EH (cell line): ENCODE measurements around the gene PRDM15.

Experiments
- DNase-seq: peaks from one replicate; pipeline ENCODE4 v3.0.0-alpha.2; 2015; ENCODE audit warnings: low read depth

The PRDM15 gene

DNA sequence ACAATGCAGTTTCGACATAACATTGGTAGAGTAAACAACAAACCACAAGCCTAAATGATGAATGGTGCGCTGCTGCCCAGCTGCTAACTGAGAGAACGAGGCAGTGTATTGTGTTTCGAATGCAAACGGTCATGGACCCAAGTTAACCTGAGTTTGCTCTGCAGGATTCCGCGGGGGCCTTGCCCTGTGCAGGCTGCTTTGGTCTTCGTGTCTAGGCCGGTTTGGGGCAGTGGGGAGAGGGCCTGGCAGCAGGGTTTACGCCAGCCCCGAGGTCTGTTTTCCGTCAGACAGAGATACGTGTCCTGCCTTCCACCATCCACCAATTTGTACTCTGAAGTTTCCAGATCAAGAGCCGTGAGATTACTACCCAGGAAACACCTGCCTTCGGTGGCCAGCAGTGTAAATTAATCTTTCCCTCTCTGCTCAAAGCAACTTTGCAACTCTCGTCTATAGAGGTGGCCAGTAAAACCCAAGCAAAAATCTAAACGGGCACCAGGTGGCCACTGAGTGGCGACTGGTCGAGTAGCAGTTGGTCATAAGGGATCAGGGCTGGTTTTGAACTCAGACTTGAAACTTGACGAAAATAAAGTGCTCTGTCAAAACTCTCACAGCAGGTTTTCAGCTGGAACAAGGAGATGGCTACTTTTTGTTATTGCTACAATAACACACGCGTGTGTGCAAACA is 6.3 kb upstream of the PRDM15 start:
- DNase-seq: no peak

DNA sequence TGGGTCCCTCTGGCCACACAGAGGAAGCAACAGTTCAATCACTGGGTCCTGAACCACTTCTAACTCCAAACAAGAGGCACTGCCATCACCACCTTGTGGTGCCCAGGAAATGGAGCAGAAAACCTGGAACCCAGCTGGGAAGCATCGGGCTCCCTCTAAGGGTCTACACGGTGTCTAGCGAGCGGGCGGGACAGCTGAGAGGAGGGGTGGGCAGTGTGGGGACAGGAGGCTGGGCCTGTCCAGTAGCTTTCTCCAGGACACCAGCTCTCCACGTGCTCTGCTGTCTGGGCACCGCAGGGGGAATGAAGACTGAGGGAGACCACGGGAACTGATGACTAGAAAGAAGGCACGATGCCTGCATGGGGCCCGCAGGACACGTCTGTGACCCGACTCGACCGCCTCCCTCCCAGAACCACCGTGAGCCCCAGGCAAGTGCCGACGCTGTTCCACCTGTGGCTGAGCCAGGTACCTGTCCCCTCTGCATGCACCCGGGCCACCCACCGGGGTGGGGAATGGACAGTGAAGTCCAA is 5.4 kb upstream of the PRDM15 start:
- DNase-seq: no peak

DNA sequence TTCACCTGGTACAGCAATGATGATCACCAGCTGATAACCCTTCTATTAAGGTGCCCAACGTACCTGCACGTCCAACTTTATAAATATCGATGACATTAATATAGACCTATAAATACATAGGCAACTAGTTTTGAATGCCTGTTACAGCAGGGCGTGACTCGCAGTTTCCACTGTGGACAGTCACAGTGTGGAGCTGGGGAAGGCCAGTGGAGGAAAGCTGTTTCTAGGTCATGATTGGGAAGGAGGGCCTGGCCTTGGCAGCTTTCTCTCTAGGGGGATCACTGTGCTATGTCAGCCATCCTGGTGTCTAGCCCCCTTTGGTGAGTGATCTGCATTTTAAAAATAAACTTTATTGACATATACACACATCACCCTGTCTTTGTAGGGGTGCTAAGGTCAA is 4.4 kb upstream of the PRDM15 start:
- no peak for DNase-seq

DNA sequence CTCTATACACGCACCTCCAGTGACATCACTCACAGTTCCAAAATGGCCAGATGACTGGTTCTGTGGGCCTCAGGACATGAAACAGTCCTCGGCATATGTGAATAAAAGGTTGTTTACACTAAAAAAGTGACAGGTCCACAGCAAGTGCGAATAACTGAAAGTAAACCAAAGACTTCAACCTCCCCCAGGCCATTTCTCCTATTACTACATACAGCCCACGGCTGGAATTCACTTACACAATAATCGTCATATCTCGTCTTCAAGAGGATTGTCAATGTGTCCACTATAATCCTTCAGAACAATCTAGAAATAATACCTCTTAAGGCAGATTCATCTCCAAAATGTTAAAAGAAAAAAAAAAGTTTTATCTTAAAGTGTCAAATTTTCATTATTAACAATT is 1.9 kb upstream of the PRDM15 start:
- DNase-seq: no peak

DNA sequence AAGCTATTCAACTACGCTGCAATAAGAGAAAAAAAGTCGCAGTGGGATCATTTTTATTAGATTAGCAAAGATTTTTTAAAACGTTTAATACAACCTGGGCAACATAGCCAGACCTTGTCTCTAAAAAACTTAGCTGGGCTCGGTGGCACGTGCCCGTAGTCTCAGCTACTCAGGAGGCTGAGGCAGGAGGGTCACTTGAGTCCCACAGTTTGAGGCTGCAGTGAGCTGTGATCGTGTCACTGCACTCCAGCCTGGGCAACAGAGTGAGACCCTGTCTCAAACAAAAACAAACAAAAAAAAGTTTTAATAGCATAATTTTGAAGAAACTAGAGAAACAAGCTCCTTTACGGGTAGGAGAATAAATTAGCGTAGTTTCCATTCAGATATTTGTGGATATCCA is 1.0 kb upstream of the PRDM15 start:
- no peak for DNase-seq

DNA sequence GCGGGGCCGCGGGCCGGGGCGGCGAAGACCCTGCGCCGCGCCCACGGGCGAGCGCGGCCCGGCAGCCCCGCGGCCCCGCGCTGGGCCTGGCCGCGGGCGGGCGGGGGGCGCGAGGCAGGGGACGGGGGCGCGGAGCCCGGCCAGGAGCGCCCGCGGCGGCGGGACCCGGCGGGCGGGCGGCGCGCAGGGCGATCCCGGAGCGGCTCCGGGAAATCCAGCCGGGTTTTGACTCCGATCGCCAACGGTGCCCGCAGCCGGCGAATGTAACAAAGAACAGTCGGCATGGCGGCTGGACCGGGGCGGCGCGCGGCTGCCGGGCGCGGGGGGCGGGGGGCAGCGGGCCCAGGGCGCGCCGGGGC is 334 bp downstream of the PRDM15 start:
- peak; percentile 83 for DNase-seq

DNA sequence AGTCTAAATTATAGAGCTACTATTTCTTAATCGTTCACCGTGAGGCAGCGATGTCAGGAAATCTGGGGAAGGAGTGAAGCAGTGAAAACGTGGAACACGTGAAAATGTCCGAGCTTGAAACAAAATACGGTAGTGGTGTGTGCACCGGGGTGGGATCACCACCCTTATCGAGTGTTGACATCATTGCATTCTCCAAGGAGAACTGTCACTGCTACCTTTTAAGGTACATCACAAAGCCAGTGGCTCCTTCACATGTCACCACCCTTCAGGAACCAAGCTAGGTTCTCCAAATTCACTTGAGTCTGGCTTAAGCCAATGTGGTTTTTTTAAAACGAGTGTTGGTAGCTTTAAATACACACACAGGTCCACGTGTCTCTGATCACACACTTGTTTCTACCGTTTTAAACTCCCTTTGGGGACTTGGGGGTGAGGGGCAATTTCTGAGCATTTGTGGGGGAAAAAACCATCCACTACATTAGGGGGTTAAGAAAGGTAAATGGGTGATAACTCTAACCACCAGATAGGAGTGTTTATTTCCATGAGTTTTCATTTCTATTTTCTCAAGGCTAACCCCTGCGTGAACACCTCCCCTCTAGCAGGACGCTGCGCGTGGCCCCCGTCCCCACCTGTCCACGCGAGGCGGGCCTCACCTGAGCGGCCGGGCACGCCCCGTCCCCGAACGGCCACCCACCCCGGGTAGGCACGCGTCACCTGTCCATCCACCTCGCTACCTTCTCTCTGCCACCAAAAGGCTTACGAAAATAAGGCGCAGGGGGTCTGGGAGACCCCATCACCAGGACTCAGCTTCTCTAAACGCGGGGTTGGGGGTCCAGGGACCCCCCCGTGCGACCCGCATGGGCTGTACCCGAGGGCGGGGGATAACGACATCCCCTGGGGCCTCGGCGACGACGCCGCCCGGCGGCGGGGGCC is 978 bp downstream of the PRDM15 start:
- peak; percentile 71 for DNase-seq

DNA sequence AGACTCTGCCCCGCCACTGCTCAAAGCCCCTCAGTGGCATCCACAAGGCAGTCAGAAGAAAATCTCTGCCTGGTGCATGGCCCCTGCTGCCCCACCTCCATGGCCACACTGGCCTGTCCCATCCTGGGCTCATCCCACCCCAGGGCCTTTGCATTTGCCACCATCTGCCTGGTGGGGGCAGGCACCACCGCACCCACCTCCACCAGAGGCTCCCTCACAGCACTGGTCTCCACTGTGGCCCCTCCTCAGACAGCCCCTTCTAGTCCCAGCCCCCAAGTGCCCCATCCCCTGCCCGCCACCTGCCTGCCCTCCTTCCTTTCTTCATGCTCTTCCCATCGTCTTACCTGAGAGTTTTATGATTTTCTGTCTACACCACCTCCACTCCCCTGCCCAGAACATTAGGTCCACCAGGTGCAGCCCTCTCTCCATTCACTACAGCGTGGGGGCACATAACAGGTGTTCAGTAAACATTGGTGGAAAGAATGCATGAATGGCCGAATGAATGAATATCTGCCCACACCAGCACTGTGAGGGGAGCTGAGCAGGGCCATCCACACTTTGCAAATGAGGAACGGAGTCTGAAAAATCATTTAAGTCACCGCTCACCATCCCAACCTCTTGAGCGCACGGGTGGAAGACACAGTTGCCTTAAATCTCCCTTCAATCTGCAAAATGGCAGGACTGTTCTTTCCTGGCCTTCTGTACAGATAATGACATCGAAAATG is 2.1 kb downstream of the PRDM15 start:
- DNase-seq: no peak

DNA sequence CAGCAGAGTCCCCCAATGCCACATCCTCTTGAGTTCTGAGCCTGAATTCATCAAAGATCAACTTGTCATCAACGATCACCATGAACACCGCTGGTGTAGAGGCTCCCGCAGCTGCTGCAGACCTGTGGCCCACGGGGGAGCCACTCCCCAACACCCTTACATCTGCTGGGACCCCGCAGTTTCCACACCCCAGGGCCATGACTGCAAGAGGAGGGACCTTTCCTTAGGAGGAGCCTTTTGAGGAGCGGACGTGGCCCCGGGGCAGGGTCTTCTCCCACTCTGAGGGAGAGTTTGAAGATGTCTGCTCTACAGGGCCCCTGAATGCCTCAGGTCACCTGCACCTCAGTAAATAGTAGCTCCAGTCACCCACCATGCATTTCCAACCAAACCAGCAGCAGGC is 2.7 kb downstream of the PRDM15 start:
- DNase-seq: no peak

DNA sequence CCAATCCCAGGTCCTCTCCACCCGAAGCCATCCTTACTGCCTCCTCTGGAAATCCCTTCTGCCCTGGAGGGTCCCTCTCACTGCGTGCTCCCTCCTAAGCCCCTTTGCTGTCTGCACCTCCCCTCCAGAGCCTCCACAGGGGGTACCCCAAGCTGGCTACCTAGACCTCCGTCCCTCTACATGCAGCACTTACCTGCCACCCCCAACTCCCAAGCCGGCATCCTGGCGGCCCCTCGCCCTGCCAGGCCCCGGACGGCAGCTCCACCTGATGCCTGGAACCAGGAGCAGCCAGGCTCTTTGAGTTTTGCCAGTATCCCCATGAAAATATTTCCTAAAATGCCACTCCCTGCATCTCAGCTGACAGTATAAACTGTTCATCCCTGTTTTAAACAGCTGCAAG is 4.1 kb downstream of the PRDM15 start:
- DNase-seq: no peak

DNA sequence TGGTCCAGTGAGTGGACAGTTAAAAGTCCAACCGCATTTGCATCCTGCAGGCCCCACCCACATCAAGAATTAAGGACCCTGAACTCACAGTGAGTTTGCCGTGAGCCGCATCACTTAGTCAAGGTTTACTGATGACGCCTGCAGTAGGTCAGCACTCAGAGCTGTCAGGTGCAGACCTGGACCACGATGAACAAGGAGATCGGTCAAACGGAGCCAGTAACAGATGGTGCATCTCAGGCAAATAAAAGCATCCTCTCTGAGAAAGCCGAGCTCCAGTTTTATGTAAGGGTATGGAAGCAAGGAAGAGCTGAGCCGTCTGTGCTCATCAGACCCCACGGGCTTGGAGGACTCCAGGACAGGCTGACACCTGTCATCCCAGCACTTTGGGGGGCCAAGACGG is 4.5 kb downstream of the PRDM15 start:
- DNase-seq: no peak

DNA sequence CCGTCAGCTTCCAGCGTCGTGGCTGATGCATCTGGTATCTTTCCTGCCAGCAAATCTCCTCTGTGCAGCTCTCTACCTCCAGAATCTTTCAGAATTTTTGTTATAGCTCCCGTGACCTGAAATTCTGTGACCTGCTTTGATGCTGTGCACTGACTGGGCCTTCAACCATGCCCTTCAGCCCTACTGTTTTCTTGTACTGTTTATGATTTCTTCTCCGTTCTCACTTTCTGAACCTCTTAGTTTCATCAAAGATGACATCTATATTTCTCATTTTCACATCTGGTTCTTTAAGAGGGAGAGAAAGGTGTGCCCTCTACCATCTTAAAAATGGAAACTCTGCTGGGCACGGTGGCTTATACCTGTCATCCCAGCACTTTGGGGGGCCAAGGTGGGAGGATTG is 5.7 kb downstream of the PRDM15 start:
- no peak for DNase-seq

DNA sequence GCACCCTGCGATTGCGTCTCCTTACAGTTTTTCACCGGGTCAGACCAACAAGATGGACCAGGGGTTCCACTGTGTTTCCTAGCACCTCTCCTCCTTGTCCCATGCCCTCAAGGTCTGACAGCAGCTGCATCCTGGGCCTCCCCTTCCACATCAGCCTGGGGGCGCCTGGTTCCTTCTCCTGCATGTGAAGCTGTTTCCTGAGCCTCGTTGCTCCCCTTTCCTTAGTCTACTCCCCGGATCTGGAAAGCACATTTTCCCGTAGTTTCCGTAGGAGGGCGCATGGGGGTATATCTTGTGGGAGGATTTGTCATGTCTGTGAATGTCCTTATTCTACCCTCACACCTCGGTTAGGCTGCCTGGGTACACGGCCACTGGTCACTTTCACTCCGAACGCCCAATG is 6.1 kb downstream of the PRDM15 start:
- DNase-seq: no peak

DNA sequence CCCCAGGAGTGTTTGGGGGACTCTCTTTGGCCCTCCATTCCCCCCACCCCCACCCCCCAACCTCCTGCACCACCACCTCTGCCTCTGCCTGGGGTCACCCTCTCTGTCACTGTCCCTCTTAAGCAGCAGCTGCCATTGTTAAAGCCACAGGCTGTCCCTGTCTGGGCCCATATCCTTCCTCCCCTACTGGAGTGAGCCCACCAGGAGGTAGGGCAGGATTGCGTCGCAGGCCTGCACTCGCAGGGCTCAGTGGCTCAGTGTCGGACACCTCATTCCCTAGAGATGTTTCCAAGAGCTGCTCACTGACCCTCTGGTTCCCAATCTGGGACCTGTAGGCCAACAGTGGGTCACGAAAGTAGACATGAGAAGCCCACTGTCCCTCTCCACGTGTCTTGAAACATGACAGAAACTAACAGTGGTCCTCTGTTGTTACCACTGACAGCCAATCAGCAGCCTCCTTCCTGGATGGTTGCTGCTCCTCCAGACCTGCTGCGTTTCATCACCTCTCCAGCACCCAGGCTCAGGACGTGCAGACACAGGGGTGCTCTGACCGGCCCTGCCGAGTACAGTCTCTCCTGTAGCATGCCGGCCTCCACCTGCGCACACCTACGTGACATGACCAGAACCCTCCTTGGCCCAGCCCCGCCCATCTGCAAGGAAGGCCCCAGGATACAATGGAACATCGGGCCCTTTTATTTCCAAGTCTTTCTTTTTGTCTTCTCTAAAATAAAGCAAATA is 7.7 kb downstream of the PRDM15 start:
- DNase-seq: no peak

DNA sequence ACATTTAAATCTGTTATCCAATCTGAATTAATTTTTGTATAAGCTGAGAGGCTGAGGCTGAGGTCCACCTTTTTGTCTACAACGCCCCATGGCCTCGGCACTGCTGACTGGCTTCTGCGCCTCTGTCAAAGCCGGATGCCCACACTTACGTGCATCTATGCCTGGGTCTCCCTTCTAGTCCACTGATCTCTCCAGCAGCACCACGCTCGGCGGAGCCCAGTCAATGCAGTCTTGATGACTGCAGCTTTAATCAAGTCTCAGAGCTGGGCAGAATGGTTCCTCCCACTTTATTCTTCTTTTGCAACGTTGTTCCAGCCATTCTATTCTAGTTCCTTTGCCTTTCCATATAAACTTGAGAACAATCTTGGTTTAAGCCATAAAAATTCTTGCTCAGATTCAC is 9.4 kb downstream of the PRDM15 start:
- no peak for DNase-seq

DNA sequence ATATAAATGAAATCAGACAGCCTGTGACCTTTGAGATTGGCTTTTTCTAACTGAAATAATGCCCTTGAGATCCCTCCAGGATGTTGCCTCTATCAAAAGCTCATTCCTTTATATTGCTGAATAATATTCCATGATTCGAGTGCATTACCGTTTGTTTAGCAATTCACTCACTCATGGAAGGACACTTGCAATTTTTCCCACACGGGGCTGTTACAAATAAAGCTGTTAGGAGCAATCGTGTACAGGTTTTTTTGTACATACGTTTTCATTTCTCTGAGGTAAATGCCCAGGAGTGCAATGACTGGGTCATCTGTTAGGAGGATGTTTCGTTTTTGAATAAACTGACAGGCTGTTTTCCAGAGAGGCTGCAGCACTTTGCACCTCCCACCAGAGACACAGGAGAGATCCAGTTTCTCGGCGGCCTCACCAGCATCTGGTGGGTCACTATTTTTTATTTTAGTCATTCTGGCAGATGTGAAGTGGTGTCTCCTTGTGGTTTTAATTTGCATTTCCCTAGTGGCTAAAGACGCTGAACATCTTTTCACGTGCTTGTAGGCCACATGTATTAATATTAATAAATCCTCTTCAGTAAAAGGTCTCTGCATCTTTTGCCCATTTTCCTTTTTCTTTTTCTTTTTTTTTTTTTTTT is 11.0 kb downstream of the PRDM15 start:
- DNase-seq: peak; percentile 54

DNA sequence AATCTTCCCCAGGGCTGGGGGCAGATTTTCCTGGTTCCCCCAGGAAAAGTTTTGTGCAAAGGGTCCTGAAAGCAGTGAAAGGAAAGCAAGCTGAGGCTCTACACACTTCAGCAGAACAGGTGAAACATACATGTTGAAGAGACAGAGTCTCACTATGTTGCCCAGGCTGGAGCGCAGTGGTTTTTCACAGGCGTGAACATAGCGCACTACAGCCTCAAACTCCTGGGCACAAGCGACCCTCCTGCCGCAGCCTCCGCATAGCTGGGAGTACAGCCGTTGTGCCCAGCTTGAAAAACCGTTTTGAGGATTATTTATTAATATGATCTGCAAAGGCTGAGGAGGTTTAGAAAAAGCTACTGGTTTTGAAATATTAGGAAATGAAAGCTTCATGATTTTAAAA is 11.8 kb downstream of the PRDM15 start:
- no peak for DNase-seq

DNA sequence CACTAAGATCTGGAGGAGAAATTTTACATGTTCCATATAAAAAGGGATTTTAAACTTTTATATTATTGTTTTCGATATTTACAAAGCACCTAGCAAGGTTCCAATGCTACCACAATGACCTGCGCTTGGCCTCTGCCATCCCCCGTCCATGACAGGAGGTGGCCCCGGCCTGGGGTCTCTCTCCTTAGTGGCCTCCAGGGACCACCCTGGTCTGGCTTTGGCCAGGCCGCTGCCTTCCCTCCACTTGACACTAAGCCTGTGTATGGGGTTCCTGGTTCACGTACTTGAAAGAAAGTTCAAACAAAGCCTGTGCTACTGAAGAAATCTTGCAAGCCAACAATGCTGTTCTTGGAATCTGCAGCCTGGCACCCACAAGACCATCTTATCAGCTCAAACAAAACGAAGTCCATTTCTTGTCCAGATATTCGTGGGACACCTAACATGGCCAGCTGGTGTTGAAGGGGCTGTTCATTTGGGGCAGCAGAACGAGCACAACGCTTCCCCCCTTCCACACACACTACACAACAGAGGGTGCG is 12.8 kb downstream of the PRDM15 start:
- DNase-seq: no peak

DNA sequence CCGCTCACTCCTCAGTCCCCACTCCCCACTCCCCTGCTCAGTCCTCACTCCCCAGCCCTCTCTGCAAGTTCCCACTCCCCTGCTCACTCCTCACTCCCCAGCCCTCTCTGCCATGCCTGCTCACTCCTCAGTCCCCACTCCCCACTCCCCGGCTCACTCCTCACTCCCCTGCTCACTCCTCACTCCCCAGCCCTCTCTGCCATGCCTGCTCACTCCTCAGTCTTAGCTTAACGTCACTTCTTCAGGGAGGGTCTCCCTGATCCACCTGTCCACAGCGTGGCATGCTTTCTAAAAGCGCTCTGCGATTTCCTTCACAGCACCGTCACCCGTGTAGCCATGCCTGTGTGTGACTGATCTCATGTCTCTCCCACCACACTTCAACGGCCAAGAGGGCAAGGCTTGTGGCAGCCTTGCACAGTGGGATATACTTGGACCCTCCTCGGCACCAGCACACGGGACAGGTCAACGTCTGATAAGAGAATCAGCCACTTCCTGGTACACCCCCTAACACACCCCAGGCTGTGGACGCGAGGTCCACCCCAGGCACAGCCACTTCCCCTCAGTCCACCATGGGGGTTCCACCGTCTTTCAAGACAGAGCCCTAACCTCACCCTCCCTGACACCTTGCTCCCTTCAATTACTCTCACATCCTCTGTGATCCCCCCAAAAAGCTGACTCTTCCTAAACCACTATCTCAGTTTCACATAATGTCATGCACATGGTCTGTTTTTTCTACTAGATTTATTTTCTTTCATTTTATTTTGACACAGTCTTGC is 14.0 kb downstream of the PRDM15 start:
- DNase-seq: no peak

DNA sequence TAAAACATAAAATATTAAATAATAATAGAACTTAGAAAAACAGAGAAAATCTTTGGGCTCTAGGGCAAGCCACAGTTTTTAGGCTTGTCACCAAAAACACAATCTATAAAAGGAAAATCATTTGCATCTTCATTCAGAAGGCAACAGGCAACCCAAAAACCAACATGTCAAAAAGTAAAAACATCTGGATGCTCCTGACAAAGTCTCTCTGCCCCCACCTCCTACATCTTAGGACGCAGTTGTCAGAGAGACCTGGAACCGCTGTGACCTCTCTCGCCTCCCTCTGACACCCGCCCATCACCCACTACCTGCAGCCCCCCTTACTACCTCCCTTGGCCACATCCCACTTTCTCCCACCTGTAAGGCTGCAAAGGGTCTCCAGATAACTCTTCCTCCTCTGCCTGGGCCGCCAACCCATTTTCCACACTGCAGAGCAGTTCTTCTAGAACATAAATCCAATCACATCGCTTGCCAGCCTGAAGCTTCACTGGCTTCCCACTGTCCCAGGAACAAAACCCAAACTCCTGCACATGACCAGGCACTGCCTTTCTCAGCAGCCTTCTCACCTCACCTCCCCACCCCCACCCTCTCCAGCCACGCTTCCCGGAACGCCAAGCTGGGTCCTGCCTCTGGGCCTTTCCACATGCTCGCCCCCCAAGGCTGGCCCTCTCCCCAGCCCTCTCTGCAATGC is 14.7 kb downstream of the PRDM15 start:
- no peak for DNase-seq
